ENCODE measurements around the gene MCM3AP.

DNA sequence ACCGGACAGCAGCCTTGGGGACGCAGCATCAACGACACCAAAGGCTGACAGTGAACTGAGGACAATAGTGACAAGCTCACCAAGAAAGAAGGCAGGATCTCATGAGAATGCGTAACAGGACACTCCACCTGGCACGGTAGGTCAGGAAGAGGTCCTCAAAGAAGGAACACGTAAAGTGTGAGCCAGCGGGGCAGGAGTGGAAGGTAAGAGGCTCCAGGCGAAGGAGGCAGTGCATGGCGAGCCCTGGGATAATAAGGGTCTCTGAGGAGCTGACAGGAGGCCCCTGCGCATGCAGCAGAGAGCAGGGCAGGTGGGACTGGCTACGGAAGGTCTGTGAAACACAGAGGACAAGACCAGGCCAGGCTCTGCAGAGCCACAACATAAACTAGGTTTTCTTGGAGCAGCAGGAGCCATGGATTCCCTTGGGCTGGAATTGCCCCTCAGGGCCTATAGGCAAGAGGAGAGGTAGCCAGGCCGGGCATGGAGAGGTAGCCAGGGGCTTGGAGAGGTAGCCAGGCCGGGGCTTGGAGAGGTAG lies 65.1 kb downstream of the MCM3AP start:
- TF ChIP-seq, protein P1, sequence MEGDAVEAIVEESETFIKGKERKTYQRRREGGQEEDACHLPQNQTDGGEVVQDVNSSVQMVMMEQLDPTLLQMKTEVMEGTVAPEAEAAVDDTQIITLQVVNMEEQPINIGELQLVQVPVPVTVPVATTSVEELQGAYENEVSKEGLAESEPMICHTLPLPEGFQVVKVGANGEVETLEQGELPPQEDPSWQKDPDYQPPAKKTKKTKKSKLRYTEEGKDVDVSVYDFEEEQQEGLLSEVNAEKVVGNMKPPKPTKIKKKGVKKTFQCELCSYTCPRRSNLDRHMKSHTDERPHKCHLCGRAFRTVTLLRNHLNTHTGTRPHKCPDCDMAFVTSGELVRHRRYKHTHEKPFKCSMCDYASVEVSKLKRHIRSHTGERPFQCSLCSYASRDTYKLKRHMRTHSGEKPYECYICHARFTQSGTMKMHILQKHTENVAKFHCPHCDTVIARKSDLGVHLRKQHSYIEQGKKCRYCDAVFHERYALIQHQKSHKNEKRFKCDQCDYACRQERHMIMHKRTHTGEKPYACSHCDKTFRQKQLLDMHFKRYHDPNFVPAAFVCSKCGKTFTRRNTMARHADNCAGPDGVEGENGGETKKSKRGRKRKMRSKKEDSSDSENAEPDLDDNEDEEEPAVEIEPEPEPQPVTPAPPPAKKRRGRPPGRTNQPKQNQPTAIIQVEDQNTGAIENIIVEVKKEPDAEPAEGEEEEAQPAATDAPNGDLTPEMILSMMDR (IDR thresholded peaks at IDR 0.05; ENCODE audit: low read depth, low read length, missing input control) = no peak
- TF ChIP-seq NR2F2 (IDR thresholded peaks at IDR 0.05) (no peak), JUND (IDR thresholded peaks at IDR 0.05) (no peak), RAD21 (IDR thresholded peaks at IDR 0.05) (no peak), GABPA (IDR thresholded peaks at IDR 0.05 in 1 of 2, conservative IDR thresholded peaks at IDR 0.05 in 1 of 2) (no peak), TAF1 (conservative IDR thresholded peaks at IDR 0.05) (no peak), YY1 (IDR thresholded peaks at IDR 0.05) (no peak), MAX (IDR thresholded peaks at IDR 0.05) (no peak), EGR1 (IDR thresholded peaks at IDR 0.05; ENCODE audit: low read depth in 2 of 2) (no peak), ZBTB33 (IDR thresholded peaks at IDR 0.05) (no peak), SP1 (IDR thresholded peaks at IDR 0.05) (no peak)
- TF ChIP-seq, protein P2, sequence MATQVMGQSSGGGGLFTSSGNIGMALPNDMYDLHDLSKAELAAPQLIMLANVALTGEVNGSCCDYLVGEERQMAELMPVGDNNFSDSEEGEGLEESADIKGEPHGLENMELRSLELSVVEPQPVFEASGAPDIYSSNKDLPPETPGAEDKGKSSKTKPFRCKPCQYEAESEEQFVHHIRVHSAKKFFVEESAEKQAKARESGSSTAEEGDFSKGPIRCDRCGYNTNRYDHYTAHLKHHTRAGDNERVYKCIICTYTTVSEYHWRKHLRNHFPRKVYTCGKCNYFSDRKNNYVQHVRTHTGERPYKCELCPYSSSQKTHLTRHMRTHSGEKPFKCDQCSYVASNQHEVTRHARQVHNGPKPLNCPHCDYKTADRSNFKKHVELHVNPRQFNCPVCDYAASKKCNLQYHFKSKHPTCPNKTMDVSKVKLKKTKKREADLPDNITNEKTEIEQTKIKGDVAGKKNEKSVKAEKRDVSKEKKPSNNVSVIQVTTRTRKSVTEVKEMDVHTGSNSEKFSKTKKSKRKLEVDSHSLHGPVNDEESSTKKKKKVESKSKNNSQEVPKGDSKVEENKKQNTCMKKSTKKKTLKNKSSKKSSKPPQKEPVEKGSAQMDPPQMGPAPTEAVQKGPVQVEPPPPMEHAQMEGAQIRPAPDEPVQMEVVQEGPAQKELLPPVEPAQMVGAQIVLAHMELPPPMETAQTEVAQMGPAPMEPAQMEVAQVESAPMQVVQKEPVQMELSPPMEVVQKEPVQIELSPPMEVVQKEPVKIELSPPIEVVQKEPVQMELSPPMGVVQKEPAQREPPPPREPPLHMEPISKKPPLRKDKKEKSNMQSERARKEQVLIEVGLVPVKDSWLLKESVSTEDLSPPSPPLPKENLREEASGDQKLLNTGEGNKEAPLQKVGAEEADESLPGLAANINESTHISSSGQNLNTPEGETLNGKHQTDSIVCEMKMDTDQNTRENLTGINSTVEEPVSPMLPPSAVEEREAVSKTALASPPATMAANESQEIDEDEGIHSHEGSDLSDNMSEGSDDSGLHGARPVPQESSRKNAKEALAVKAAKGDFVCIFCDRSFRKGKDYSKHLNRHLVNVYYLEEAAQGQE (IDR thresholded peaks at IDR 0.05) = no peak
- TF ChIP-seq, protein P3, sequence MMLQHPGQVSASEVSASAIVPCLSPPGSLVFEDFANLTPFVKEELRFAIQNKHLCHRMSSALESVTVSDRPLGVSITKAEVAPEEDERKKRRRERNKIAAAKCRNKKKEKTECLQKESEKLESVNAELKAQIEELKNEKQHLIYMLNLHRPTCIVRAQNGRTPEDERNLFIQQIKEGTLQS (IDR thresholded peaks at IDR 0.05) = no peak

Measured in liver (tissue), 3 donors.